HG03460 (cell line): ENCODE results near the gene ZMIZ2.

Experiments
- ATAC-seq: cut with Tn5 transposase; IDR thresholded peaks from one replicate; pipeline ENCODE4 v1.9.1; 2021; ENCODE audit not compliant: unreplicated experiment

ZMIZ2 gene

DNA sequence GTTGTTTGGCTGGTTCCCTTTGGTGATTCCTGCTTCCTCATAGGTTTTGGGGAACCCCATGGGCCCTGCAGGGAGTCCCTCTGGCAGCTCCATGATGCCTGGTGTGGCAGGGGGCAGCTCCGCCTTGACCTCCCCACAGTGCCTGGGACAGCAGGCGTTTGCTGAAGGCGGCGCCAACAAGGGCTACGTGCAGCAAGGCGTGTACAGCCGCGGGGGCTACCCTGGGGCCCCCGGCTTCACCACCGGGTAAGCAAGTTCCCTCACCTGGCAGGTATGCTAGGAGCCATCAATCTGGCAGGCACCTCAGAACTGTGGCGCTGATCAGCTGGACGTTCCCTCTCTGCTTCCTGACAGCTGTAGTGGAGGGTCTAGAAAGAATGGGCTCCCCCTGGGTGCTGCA, 8.3 kb downstream of the ZMIZ2 start:
- ATAC-seq: no peak

DNA sequence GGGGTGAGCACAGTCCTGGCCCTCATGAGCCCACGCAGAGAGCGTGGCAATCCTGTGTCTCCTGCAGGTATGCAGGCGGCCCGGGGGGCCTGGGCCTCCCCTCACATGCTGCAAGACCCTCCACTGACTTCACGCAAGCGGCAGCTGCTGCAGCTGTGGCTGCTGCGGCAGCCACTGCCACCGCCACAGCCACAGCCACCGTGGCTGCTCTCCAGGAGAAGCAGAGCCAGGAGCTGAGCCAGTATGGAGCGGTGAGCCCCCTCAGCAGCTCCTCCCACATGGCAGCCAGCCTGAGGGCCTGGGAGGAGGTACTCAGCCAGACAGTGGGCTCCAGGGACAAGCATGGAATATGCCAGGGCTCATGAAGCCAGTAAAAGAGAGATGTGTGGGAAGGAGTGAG, 8.7 kb downstream of the ZMIZ2 start:
- no peak for ATAC-seq

DNA sequence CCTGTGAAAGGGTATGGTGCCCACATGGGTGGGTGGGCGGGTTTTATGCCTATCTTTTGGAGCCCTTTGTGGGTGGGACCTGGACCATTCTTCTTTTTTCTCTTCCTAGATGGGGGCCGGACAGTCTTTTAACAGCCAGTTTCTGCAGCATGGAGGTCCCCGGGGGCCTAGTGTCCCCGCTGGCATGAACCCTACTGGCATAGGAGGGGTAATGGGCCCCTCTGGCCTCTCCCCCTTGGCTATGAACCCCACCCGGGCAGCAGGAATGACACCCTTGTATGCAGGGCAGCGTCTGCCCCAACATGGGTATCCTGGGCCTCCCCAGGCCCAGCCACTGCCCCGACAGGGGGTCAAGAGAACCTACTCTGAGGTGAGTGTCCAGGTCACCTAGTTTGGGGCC, 9.1 kb downstream of the ZMIZ2 start:
- no peak for ATAC-seq

DNA sequence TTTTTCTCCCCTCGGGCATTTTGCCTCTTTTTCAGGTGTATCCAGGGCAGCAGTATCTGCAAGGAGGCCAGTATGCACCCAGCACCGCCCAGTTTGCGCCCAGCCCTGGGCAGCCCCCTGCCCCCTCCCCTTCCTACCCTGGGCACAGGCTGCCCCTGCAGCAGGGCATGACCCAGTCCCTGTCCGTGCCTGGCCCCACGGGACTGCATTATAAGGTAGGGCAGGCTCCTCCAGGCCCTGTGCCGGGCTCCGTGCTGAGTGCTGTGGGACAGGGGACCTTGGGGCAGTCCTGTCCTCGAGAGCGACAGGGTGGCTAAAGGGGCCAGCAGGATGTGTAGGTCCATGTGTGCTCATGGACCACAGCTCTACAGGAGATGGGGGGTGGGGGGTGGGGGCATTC, 10.6 kb downstream of the ZMIZ2 start:
- ATAC-seq: no peak

- ATAC-seq: no peak
Observed at GRCh38 chr7:44760034-44760580, 11.5 kb downstream of the ZMIZ2 start.

DNA sequence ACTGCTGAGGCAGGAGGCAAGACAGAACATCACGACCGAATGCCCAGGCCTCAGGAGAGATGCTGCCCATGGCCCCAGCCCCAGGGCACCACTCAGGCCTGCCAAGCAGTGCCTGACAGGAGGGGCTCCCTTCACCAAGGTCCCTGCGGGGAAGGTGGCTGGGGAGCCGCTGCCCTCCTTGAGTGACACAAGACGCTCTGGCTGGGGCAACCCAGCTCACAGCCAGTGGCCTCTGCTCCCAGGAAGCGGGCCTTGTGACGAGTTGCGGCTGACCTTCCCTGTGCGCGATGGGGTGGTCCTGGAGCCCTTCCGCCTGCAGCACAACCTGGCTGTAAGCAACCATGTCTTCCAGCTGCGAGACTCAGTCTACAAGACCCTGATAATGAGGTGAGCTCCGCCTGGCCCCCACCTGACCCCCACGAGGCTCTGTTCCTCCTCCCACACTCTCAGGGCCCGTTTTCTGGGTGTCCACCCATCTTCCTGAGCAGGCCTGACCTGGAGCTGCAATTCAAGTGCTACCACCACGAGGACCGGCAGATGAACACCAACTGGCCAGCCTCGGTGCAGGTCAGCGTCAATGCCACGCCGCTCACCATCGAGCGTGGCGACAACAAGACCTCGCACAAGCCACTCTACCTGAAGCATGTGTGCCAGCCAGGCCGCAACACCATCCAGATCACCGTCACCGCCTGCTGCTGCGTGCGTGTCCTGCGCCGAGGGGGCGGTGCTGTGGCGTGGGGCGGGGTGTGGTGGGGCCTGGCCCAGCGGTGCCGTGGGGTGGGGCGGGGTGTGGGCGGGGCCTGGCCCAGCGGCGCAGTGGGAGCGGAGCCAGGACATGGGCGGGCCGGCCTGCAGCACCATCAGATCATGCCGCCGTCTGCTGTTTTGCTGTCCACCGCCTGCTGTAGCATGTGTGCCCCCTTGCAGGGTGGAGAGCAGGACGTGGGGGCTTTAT, 12.8 kb downstream of the ZMIZ2 start:
- ATAC-seq: no peak

GRCh38 chr7:44762300-44762699, 13.7 kb downstream of the ZMIZ2 start:
- no peak for ATAC-seq

DNA sequence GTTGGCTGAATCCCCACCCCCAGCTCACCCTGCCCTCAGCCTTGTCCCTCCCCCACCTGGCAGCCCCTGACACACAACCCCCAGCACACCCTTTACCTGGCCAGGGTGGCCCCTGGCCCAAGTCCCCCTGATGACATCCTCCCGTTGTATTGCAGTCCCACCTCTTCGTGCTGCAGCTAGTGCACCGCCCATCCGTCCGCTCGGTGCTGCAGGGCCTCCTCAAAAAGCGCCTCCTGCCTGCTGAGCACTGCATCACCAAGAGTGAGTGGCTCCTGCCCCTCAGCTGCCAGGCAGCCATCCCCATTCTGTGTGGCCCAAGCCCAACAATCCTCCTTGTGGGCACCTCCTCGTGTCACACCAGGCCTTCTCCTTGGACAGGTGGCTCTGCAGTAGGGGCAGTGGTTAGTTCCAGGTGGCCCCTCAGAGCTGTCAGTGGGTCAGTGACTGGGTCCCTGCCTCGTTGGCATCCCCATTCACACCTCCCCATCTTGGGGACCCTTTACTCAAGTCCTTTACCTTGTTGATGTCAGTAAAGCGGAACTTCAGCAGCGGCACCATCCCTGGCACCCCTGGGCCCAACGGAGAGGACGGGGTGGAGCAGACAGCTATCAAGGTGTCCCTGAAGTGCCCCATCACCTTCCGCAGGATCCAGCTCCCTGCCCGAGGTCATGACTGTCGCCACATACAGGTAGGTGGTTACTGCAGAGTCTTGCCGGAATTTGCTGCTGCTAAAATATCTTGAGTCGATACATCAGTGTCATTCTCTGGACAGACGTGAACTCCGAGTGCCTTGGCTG, 14.3 kb downstream of the ZMIZ2 start:
- ATAC-seq: no peak

DNA sequence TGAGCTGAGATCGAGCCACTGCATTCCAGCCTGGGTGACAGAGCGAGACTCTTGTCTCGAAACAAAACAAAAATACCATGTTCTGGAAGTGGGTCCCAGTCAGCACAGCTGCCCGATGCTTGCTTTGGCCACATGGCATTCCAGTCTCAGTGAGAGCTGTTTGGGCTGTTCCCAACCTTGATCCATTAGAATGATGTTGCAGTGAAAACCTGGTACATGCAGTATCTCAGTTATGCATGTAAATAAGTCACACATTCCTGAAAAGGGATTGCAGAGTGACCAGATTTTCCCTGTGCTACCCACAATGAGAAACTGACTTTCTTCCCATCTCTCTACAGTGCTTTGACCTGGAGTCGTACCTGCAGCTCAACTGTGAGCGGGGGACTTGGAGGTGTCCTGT, 15.4 kb downstream of the ZMIZ2 start:
- no peak for ATAC-seq

- no peak for ATAC-seq
Observed at GRCh38 chr7:44764665-44765578, 16.3 kb downstream of the ZMIZ2 start.

DNA sequence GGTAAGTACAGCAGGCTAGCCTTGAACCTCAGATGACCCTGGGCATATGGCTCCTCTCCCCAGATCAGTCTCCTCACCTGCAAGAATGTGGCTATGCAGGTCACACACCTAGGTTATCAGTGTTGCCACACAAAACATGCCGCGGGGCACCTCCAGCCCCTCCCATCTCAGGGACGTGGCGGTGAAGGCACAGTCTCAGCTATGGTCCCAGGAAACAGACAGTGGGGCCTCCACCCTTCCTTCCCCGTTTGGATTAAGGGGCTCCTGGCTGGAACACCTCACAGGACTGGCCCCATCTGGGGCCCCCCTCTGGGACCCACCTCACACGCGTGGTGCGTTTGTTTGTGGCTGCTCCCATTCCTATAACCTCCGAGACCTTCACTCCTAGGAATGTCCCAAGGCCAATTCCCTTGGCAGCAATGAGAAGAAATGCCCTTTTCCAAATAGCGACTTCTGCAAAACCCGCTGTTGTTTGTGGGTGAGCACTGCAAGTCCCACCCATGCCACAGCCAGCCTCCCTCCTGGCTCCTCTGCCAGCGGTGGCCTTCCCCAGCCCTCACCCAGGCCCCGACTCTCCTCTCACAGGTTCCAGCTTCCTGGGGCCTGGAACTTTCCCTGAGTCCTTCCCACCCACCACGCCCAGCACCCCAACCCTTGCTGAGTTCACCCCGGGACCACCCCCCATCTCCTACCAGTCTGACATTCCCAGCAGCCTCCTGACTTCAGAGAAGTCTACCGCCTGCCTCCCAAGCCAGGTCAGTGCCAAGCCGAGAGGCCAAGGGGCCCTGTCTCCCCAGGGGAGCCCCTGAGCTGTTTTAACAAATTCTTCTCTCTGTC, 17.1 kb downstream of the ZMIZ2 start:
- ATAC-seq: no peak

- ATAC-seq: no peak
Observed at GRCh38 chr7:44766416-44766801, 17.8 kb downstream of the ZMIZ2 start.

GRCh38 chr7:44767134-44767911, 18.7 kb downstream of the ZMIZ2 start:
- no peak for ATAC-seq

GRCh38 chr7:44767912-44768627, 19.4 kb downstream of the ZMIZ2 start:
- ATAC-seq: peak; percentile 47

DNA sequence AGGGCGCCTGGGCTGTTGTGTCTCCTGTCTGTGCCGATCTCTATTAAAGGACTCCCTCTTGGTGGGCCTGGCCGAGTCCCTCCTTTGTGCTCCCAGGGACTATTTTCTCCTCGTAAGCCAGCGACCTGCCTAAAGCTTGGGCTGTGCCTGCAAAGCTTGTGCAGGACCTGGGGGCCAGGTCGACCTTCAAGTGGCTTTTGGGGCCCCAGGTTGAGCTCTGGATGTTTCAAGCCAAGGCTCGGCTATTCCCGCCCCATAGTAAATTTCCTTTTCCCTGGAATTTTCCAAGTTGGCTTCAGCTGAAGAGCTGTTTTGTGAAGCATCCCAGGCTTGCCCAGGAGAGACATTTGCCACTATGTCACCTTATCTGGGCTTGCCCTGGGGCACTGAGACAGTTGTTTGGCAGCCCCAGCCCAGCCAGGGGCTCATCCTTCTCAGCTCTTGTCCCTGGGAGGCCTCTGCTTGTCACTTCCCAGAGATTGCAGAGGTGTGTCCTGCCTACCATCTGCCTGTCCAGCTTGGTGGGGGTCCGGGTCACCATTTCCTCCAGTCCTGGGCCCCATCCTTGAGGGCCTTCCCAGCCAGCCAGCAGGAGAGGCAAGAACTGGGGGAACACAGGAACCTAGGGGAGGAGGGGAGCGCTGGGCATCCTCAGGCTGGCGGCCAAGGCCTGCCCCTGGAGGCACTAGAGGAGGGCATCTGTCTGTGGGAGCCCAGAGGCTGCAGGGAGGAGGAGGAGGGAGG, 20.2 kb downstream of the ZMIZ2 start:
- no peak for ATAC-seq

DNA sequence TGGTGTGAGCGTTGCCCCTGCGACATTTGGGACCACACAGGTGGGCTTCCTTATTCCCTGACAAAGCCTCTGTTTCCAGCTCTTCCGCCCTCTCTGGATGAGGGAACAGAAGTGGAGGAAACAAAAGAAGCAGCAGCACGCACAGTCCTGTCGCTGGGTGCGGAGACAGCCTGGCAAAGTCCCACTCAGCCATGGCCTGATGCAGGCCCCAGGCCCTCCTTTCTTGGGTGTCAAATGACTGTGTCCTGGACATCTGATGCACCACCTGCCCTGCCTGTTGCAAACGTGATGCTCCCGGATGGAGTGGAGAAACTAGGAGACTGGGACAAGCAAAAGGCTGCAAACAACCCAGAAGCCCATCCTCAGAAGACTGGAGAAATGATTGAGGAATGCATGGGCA, 20.7 kb downstream of the ZMIZ2 start:
- no peak for ATAC-seq

- ATAC-seq: peak; percentile 67
Observed at GRCh38 chr7:44769776-44770294, 21.2 kb downstream of the ZMIZ2 start.

GRCh38 chr7:44771358-44771757, 22.7 kb downstream of the ZMIZ2 start:
- ATAC-seq: no peak
